Upper lobe of left lung (tissue), 4 donors: ENCODE results near the gene CLMN.

ENCODE experiments used
- POLR2A ChIP-seq, 4 donors: fragments of 450-650 bp; IDR thresholded peaks; one replicate each; pipeline ENCODE4 v1.5.1; 2016 to 2017; ENCODE audit warnings: antibody characterized with exemption in 4 of 4, mild to moderate bottlenecking in 2 of 4
- POLR2AphosphoS5 ChIP-seq, 2 donors: sonication (generic); formaldehyde crosslinking; IDR thresholded peaks; one replicate each; pipeline ENCODE4 v1.5.1; 2017; ENCODE audit warnings: antibody characterized with exemption in 2 of 2
- TF ChIP-seq, protein P1 (sequence below), 6 experiments: fragments of 450-650 bp in 4 of 6; fragments of 200-600 bp in 2 of 6; sonication (generic) in 2 of 6; IDR thresholded peaks; one replicate each; pipeline ENCODE4 v1.5.1; 2016 to 2019; ENCODE audit warnings: antibody characterized with exemption in 6 of 6

GRCh38 chr14:95359994-95360826 lies 40.5 kb upstream of the CLMN start:
- TF ChIP-seq, protein P1, sequence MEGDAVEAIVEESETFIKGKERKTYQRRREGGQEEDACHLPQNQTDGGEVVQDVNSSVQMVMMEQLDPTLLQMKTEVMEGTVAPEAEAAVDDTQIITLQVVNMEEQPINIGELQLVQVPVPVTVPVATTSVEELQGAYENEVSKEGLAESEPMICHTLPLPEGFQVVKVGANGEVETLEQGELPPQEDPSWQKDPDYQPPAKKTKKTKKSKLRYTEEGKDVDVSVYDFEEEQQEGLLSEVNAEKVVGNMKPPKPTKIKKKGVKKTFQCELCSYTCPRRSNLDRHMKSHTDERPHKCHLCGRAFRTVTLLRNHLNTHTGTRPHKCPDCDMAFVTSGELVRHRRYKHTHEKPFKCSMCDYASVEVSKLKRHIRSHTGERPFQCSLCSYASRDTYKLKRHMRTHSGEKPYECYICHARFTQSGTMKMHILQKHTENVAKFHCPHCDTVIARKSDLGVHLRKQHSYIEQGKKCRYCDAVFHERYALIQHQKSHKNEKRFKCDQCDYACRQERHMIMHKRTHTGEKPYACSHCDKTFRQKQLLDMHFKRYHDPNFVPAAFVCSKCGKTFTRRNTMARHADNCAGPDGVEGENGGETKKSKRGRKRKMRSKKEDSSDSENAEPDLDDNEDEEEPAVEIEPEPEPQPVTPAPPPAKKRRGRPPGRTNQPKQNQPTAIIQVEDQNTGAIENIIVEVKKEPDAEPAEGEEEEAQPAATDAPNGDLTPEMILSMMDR (IDR thresholded peaks at IDR 0.05): no peak
- TF ChIP-seq POLR2A (IDR thresholded peaks at IDR 0.05) (no peak), POLR2AphosphoS5 (IDR thresholded peaks at IDR 0.05) (no peak)
